Right lobe of liver (tissue), 6 donors: Measurements from ENCODE around the gene AREL1. TPM values are rescaled to one million over a fixed set of nuclear protein-coding genes. Genes with fewer than 3 reads are reported as not detected.

Experiments used
- ATAC-seq, 4 donors: fragments of 200-7000 bp; cut with Tn5 transposase; one replicate each; pipeline ENCODE4 v1.9.1; 2020; ENCODE audit warnings: mild to moderate bottlenecking in 4 of 4, moderate library complexity in 4 of 4
- DNase-seq, 3 donors: peaks; one replicate each; pipeline ENCODE4 v3.0.0-alpha.2; 2020
- H3K27ac ChIP-seq, 3 donors: fragments of 200-600 bp; one replicate each; pipeline ENCODE4 v1.8.0; 2022
- H3K27me3 ChIP-seq, 2 donors: fragments of 200-600 bp; one replicate each; pipeline ENCODE4 v1.8.0; 2022
- H3K36me3 ChIP-seq, 4 donors: fragments of 200-600 bp; sonication (generic) in 1 of 4; one replicate each; pipeline versions ENCODE4 v1.5.1 to v1.8.0; 2017 to 2022; ENCODE audit warnings: control low read depth in 1 of 4
- H3K4me1 ChIP-seq, 4 donors: fragments of 200-600 bp; sonication (generic) in 1 of 4; one replicate each; pipeline versions ENCODE4 v1.5.1 to v1.8.0; 2017 to 2022; ENCODE audit warnings: control low read depth in 1 of 4
- H3K4me3 ChIP-seq, 3 donors: fragments of 200-600 bp; one replicate each; pipeline ENCODE4 v1.8.0; 2022
- H3K9me3 ChIP-seq, 4 donors: fragments of 200-600 bp; sonication (generic) in 1 of 4; one replicate each; pipeline versions ENCODE4 v1.5.1 to v1.8.0; 2017 to 2022; ENCODE audit warnings: control low read depth in 1 of 4
- CTCF ChIP-seq, 4 donors: fragments of 200-600 bp in 3 of 4; fragments of 450-650 bp in 1 of 4; IDR thresholded peaks; one replicate each; pipeline versions ENCODE4 v1.5.1 to v1.8.0; 2016 to 2022; ENCODE audit warnings: antibody characterized with exemption in 4 of 4, mild to moderate bottlenecking in 2 of 4
- POLR2A ChIP-seq: fragments of 450-650 bp; IDR thresholded peaks from one replicate; pipeline ENCODE4 v1.6.1; 2017; ENCODE audit warnings: antibody characterized with exemption, mild to moderate bottlenecking
- WGBS: methylation state at CpG from one replicate; pipeline ENCODE4 v1.1.6; 2018; ENCODE audit warnings: low coverage, low lambda C conversion rate; ENCODE audit not compliant: insufficient coverage; ENCODE audit errors: missing lambda C conversion rate; 5-methylcytosine and 5-hydroxymethylcytosine counted together
- intact Hi-C, 2 donors: fragments of 100-400 bp; cut with DNase I; formaldehyde crosslinking; loops; one replicate each; pipeline versions ENCODE4 v1.11.2 to v1.14.1; 2022
- total RNA-seq, 6 experiments: library from RNA; depleted of rRNA in 2 of 6; stranded (reverse); fragments of >200 nt in 2 of 6; fragmentation: NEBNext Ultra II Directional in 3 of 6; extraction: Animal tissue kit (Norgen Biotek cat#: 25700) in 3 of 6; gene quantifications; one replicate each; pipeline versions ENCODE4 v1.1.0 to v1.2.4, GENCODE V29; 2016 to 2023
- donor health status: DM: no; HTN: yes; CAD: no.
- donor health status: DM: no; HTN: no; CAD: no.
- donor health status: DM: no; HTN: no; CAD: no.
- donor health status: DM: no; HTN: yes; CAD: no.
- donor health status: DM: no; HTN: yes; CAD: no.

Gene AREL1
- total RNA-seq, 6 experiments from 2014 or later = 12.7 to 17.9 (median 15.9) TPM

- Histone ChIP-seq H3K27ac (no peak overlapping the region), H3K27me3 (no peaks in the 10 kb centered on the region), H3K36me3 (no peaks in the 10 kb centered on the region), H3K4me3 (no peak overlapping the region), H3K9me3 (no peaks in the 10 kb centered on the region), H3K4me1 (peaks cover 0 to 6% (median 0%) of the 10 kb centered on the region in 4 donors)
- DNase-seq = no peak
- ATAC-seq = no peak
- TF ChIP-seq CTCF (IDR thresholded peaks at IDR 0.05) (no peak), POLR2A (no peak)
- intact Hi-C loops = no loop called here
- 86% methylated on average over 1 of the region's 1 CpG for WGBS
These were observed 73.9 kb downstream of the AREL1 start for GRCh38 chr14:74638966-74639365.

GRCh38 chr14:74638066-74638465, 74.8 kb downstream of the AREL1 start:
- Histone ChIP-seq H3K4me1 (peaks cover 0 to 6% (median 0%) of the 10 kb centered on the region in 4 donors), H3K27ac (no peak overlapping the region), H3K36me3 (no peaks in the 10 kb centered on the region), H3K9me3 (no peaks in the 10 kb centered on the region), H3K4me3 (no peak overlapping the region), H3K27me3 (no peaks in the 10 kb centered on the region)
- no peak for DNase-seq
- intact Hi-C loops = no loop called here
- WGBS = 64% methylated on average over 7 of the region's 7 CpGs
- TF ChIP-seq CTCF (IDR thresholded peaks at IDR 0.05) = no peak
- TF ChIP-seq POLR2A = no peak
- no peak for ATAC-seq

GRCh38 chr14:74637178-74637550, 75.7 kb downstream of the AREL1 start:
- Histone ChIP-seq H3K4me1 (peaks cover 0 to 6% (median 0%) of the 10 kb centered on the region in 4 donors), H3K27me3 (no peaks in the 10 kb centered on the region), H3K9me3 (no peaks in the 10 kb centered on the region), H3K4me3 (no peak overlapping the region), H3K36me3 (no peaks in the 10 kb centered on the region), H3K27ac (no peak overlapping the region)
- ATAC-seq (no peak), DNase-seq (no peak)
- intact Hi-C loops = no loop called here
- TF ChIP-seq CTCF (IDR thresholded peaks at IDR 0.05) = no peak
- TF ChIP-seq POLR2A = no peak
- 100% methylated on average over 1 of the region's 3 CpGs for WGBS

- intact Hi-C loops = no loop called here
- H3K4me3 ChIP-seq = no peak overlapping the region
- WGBS = no CpG with 5 or more reads among the region's 10 CpGs
- no peaks in the 10 kb centered on the region for H3K27me3 ChIP-seq
- no peaks in the 10 kb centered on the region for H3K36me3 ChIP-seq
- TF ChIP-seq CTCF (IDR thresholded peaks at IDR 0.05) (no peak), POLR2A (no peak)
- no peak overlapping the region for H3K27ac ChIP-seq
- no peak for DNase-seq
- H3K4me1 ChIP-seq = peaks cover 0 to 6% (median 0%) of the 10 kb centered on the region in 4 donors
- no peaks in the 10 kb centered on the region for H3K9me3 ChIP-seq
- no peak for ATAC-seq
These were observed 76.3 kb downstream of the AREL1 start for GRCh38 chr14:74636424-74637177.
